Suprapubic skin (tissue), 2 donors: ENCODE results near the gene P2RX4.

Experiments
- EP300 ChIP-seq: sonication (generic); formaldehyde crosslinking; IDR thresholded peaks from one replicate; pipeline ENCODE4 v1.6.1; 2017; ENCODE audit warnings: antibody characterized with exemption
- POLR2A ChIP-seq, 2 donors: fragments of 450-650 bp; IDR thresholded peaks; one replicate each; pipeline ENCODE4 v1.6.1; 2017; ENCODE audit warnings: antibody characterized with exemption in 2 of 2, mild to moderate bottlenecking in 2 of 2, moderate library complexity in 2 of 2

- no peak for TF ChIP-seq POLR2A (IDR thresholded peaks at IDR 0.05)
- no peak for TF ChIP-seq EP300
These were observed 68.5 kb downstream of the P2RX4 start for GRCh38 chr12:121278169-121279070.
